GM18951 (cell line): ENCODE results near the gene EVC2.

ENCODE experiments used
- POLR2A ChIP-seq: IDR thresholded peaks from 4 replicates; pipeline ENCODE4 v1.6.1; 2011; ENCODE audit warnings: mild to moderate bottlenecking; ENCODE audit not compliant: insufficient read length, insufficient read depth; ENCODE audit errors: extremely low read depth
- in situ Hi-C: fragments of 300-500 bp; cut with MboI; formaldehyde crosslinking; loops from one replicate; pipeline ENCODE4 v1.12.0; 2022; ENCODE audit warnings: low sequenced_read_pairs, mixed read lengths, inconsistent platforms; ENCODE audit not compliant: unreplicated experiment

EVC2 gene

DNA sequence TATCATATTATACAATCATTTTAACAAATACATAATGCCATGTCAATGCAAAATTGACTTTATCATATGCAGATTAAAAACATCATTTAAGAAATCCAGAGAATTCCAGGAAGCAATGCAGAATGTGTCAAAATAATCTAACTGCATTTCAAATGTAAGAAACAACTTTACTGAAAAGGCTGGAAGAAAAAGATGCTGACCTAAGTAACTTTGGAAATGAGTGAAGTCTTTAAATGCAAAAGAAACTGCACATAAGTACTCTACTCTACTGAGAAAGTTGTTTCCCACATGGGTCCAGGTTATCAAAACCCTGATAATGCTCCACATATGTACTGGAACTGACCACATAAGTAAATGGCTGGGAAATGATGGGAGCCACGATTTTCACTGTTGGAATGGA, 149.9 kb downstream of the EVC2 start:
- in situ Hi-C loops: no loop called here
- TF ChIP-seq POLR2A: no peak

DNA sequence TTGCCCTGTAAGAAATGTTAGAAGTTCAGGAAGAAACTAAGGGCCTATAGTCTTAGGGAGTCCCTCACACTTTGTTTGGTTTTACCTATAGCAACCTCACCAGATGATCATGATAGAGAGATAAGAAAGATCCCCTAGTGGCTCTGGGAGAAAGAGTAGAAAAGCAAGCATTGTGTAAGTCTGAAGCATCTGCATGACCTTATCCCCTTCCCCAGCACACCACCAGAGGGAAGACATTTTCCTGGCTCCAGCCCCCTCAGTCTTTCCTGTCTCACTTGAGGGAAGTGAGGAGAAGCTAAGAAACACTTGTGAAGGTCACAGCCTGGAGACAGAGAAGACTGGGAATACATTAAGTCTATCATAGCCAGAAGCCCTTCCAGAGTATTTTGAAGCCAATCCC, 154.0 kb downstream of the EVC2 start:
- TF ChIP-seq POLR2A: no peak
- in situ Hi-C loops: no loop called here

DNA sequence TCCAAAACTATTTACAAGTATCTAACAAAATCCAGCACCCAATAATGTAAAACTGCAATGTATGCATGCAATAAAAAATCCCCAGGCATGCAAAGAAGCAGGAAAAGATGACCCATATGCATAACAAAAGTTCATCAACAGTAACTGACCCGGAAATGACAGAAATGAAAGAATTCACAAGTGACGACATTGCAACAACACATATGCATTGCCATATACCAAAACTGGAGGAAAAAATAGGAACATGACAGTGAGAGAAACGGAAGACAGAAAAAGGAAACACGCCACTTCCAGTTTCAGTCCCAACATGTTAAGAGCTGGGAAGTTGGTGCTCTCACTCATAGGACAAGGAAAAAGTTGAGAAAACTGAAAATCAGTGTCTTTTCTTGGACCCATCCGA, 154.6 kb downstream of the EVC2 start:
- TF ChIP-seq POLR2A: no peak
- in situ Hi-C loops: no loop called here

DNA sequence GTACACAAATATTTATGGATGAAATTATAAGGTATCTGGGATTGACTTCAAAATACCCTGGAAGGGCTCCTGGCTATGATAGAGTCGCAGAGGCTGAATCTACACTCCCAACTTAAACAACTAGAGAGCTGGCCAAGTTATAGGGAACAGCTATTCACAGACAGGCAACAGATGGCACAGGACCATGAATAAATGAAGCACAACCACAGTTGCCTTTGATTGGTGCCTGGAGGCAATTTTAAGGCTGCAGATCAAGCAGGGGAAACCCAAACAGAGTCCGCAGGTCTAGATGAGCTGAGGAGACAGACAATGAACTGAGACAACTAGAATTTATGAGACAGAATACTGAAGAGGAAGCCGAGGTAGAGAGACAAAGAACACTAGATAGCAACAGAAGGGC, 155.9 kb downstream of the EVC2 start:
- in situ Hi-C loops: no loop called here
- no peak for TF ChIP-seq POLR2A

DNA sequence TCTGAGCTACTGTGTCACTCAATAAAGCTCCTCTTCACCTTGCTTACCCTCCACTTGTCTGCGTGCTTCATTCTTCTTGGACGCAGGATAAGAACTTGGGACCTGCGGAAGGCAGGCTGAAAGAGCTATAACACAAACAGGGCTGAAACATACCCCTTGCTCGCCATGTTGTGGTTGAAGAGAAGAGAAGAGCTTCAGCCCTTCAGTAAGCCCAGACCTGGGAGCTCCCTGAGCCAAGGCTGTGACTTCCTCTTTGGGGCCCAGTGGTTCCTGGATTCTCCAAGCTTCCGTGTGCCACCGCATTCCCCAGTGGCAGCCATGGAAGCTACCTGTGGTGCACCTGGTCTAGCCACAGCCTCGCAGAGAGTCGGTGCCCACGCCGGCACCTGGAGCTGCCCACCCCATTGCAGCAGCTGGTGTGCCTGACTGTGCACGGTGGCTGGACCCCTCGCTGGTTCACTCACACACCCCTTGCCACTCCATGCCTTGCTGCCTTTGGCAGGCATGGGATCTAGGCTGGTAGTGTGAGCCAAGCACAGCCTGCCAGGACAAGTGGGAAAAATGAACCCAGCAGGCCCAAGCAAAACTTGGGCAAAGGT, 160.6 kb downstream of the EVC2 start:
- no peak for TF ChIP-seq POLR2A

DNA sequence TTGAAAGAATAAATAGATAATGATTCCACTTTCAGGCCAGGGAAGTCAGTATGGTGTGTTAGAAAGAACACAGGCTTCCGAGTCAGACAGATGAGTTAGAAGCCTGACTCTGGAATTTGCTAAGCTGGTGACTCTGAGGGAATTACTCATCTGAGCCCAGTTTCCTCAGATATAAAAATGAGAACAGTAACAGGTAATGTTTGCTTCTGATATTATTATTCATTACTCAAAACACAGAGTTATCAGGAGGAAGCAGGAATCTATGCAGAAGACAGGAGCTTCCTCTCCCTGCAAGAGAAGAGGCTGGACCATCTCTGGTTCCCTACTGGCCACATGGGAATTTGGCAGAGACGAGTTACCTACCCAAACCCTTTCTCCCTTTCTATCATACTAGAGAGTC, 163.1 kb downstream of the EVC2 start:
- TF ChIP-seq POLR2A: no peak
- in situ Hi-C loops: no loop called here

More for the DNA sequence above, 160.6 kb downstream of the EVC2 start:
- in situ Hi-C loops: no loop called here

DNA sequence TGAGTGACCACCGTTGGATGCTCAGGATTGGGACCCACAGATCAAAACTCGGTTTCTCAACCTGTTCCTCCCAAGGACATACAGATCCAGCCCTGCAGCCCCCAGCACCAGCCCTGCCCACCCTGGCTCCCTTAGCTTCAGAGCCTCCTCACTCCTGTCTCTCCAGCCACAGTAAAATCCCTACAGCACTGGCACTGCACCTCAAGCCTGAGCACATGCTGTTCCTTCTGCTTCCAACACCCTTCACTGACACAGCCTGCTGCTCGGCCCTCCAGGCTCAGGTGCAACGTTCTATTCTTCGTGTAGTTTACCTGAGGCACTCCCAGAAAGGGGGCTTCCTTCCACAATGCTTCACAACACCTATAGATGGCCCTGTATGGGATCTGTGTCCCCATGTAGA, 163.6 kb downstream of the EVC2 start:
- TF ChIP-seq POLR2A: no peak
- in situ Hi-C loops: no loop called here

DNA sequence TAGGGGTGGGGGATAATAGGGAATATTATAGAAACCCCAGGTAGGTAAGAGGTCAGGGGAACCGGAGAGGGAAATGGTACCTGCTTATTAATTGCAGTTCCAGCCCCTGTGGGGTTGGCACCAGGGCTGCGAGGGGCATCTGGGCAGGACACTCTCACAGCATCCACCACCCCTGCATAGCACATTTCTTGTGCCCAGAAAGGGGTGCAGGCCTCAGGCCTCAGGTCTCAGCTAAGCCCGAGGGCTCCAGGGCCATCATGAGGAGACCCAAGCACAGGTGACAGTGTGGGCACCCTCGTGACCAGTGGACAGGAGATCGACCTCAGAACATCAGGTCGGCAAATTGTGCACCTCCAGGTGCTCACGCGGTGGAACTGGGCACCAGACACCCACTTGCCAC, 164.7 kb downstream of the EVC2 start:
- in situ Hi-C loops: no loop called here
- no peak for TF ChIP-seq POLR2A

DNA sequence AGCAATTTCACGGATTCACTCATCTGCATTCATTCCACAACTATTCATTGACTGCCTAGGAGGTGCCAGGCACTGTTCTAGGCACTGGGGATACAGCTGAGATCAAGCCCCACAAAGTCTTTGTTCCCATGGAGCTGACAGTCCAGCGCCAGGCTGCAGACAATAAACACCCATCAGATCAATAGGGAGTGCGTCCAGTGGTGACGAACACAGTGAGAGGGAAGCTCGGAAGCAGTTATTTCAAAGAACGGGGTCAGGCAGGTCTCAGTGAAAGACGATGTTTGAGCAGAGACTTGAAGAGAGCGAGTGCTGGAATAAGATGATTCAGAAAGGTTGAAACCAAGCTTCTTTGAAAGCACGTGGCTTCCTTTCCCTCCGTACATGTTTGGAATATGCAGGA, 167.2 kb downstream of the EVC2 start:
- TF ChIP-seq POLR2A: no peak
- in situ Hi-C loops: no loop called here

DNA sequence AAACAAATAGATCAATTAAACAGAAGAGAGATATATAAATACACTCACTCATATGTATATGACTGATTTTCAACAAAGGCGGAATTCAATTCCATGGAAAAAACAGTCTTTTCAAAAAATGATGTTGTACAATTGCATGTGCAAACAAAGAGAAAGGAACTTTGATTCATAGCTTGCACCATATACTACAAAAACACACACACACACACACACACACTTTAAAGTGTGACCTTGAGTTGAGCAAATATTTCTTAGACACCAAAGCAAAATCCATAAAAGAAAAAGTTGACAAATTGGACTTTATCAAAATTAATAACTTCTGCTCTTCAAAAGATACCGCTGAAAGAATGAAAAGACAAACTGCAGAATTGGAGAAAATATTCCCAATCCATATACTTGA, 168.8 kb downstream of the EVC2 start:
- in situ Hi-C loops: no loop called here
- TF ChIP-seq POLR2A: no peak

DNA sequence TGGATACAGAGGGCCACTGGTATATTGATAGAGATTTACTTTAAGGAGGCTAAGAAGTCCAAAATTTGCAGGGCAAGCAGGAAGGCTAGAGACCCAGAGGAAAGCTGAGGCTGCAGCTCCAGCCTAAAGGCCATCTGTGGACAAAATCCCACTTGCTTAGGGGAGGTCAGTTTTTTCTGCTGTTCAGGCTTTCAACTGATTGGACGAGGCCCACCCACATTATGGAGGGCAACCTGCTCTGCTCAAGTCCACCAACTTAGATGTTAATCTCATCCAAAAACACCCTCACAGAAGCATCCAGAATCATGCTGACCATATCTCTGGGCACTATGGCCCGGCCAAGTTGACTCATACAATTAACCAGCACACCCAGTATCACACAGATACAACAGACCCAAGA, 176.3 kb downstream of the EVC2 start:
- in situ Hi-C loops: no loop called here
- no peak for TF ChIP-seq POLR2A

DNA sequence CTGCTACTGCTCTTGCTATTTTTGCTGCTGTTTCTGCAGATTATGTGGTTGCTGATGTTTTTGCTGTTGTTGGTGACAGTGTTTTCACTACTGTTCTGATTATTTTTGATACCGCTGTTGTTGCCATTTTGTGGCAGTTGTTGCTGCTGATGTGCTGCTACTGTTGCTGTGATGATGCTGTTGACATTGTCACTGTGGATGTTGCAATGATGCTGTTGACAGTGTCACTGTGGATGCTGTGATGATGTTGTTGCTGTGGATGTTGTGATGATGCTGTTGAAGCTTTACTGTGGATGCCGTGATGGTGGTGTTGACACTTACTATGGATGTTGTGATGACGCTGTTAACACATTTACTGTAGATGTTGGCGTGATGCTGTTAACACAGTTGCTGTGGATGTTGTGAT, 180.3 kb downstream of the EVC2 start:
- TF ChIP-seq POLR2A: no peak
- in situ Hi-C loops: no loop called here

DNA sequence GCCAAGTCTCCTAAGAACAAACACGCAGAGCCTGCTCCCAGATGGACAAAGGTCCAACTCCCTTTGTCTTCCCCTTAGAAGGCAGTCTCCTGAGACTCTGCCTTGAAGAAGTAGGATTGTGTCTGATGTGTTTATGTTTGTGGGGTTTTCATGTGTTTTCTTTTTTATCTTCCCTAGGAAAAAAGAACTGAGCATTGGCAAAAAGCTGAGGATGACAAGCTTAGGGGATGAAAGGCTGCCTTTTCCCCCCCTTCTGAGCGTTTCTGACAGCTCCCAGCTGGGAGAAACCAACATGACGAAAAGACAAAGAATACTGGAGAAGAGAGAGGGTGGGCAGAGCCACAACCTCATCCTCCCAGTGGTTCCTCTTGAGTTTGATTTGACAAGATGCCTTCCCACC, 181.1 kb downstream of the EVC2 start:
- no peak for TF ChIP-seq POLR2A
- in situ Hi-C loops: no loop called here

DNA sequence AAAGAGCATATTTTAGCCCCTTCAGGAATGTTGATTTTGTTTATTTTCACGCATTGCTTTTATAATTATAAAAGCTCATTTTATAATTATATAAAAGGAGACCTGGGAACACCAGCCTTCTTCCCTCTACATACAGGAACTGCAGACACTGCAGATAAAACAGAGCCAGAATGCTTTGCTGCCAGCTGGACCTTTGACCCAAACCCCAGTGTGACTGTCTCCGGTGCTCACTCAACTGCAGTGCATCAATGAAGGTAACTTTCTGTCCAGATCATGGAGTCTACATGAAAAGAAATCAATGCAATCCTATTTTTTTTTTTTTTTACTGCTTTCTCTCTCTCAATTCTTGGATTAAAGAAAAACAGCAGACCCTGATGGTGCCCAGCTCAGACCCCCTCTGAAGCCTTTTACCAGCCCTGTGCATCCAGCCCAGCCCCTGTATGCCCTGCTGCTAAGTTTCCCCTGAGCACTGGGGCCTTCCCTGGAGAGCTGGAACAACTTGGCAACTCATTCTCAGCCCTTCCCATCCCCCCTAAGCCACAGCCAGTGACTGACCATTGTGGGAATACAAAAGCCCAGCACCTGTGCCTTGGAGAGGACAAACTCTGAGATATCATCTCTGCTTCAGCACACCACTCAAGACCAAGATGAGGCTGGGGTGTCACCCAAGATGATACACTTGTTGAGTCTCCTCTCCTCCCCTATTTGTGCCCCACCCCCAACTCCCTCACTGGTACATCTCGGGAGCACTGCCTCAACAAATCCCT, 182.1 kb downstream of the EVC2 start:
- in situ Hi-C loops: no loop called here
- no peak for TF ChIP-seq POLR2A
